ENCODE measurements around the gene NDEL1. TPM values are rescaled to one million over a fixed set of nuclear protein-coding genes. Genes with fewer than 3 reads are reported as not detected.

The NDEL1 gene
- total and polyA plus RNA-seq, 9 of the 15 experiments (the other 6 are each of a cell fraction or from before 2014, with no cell fraction given): 0.86 to 30.5 (median 22.7) TPM

DNA sequence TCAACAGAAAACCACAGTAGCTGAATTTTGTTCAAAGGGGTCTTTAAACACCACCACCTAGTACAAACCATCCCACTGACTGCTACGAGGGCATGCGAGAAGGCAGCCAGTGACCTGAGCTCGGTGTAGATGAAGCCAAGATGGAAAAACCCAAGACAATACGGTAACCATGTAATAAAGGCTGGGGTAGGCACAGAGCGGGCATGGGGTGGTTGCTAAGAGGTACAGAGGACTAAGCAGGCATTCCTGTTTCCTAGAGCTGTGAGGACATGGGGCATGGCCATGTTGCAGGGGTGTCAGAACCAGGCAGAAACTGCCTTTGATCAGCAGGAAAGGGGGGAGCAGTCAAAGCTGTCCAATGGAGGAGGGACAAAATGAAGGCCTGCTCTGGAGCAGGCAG, 52.1 kb downstream of the NDEL1 start:
- BruUV-seq (replicated peaks): no TSS peak
- no peaks in the 10 kb centered on the region for H3K9me1 ChIP-seq (ENCODE audit: control insufficient read depth, insufficient read depth, low read length)
- no peaks in the 10 kb centered on the region for H3K79me2 ChIP-seq (ENCODE audit: control insufficient read depth, insufficient read depth, low read length)
- 97% methylated on average over 4 of the region's 5 CpGs for WGBS (ENCODE audit: insufficient coverage, low coverage, missing lambda C conversion rate)
- POLR2A ChIA-PET: interaction anchor here (1.5 kb wide), 1 partner anchor 13 kb away, joined by 4 read pairs; no protein-coding TSS in a partner anchor
- H3K4me2 ChIP-seq (ENCODE audit: insufficient read depth, low read length): no peak overlapping the region
- CTCF ChIA-PET (ENCODE audit: low intra/inter-chr PET ratio): no interaction called here
- no peak overlapping the region for H2AFZ ChIP-seq (ENCODE audit: low read depth, low read length)
- H3K9ac ChIP-seq (ENCODE audit: insufficient read depth in 1 of 2, low read depth in 2 of 2, low read length in 2 of 2): no peak overlapping the region
- FAIRE-seq (no peak), DNase-seq (ENCODE audit: extremely low read depth in 1 of 4, low spot score in 3 of 4) (no peak), ATAC-seq (no peak)
- H3K4me1 ChIP-seq (replicated peaks in 1 of 2; ENCODE audit: control insufficient read depth in 2 of 2, insufficient read depth in 2 of 2, low read length in 2 of 2): no peaks in the 10 kb centered on the region; a peak in 1 of 5 replicates
- in situ Hi-C loops (cut with MboI) (no loop called here), intact Hi-C loops (cut with micrococcal nuclease) (no loop called here)
- peaks cover 93% of the 10 kb centered on the region for H3K36me3 ChIP-seq (ENCODE audit: control insufficient read depth, insufficient read depth, low read length)
- no peak overlapping the region for H3K4me3 ChIP-seq
- H3K27ac ChIP-seq (ENCODE audit: extremely low read depth, low read depth, low read length): no peak overlapping the region
- no peaks in the 10 kb centered on the region for H3K27me3 ChIP-seq (ENCODE audit: control insufficient read depth in 2 of 2, insufficient read depth in 2 of 2, low read length in 2 of 2)
- no peaks in the 10 kb centered on the region for H4K20me1 ChIP-seq (replicated peaks; ENCODE audit: control insufficient read depth, insufficient read depth, low read length)
- peaks cover 9% of the 10 kb centered on the region for H3K9me3 ChIP-seq (replicated peaks; ENCODE audit: control insufficient read depth, insufficient read depth, low read depth, low read length)
- no peak for TF ChIP-seq E2F8 (IDR thresholded peaks at IDR 0.05; ENCODE audit: low read depth, partially characterized antibody)
- TF ChIP-seq, protein P1, sequence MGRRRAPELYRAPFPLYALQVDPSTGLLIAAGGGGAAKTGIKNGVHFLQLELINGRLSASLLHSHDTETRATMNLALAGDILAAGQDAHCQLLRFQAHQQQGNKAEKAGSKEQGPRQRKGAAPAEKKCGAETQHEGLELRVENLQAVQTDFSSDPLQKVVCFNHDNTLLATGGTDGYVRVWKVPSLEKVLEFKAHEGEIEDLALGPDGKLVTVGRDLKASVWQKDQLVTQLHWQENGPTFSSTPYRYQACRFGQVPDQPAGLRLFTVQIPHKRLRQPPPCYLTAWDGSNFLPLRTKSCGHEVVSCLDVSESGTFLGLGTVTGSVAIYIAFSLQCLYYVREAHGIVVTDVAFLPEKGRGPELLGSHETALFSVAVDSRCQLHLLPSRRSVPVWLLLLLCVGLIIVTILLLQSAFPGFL (CRISPR knock-in tag; IDR thresholded peaks at IDR 0.05): no peak
- TF ChIP-seq, protein P2, sequence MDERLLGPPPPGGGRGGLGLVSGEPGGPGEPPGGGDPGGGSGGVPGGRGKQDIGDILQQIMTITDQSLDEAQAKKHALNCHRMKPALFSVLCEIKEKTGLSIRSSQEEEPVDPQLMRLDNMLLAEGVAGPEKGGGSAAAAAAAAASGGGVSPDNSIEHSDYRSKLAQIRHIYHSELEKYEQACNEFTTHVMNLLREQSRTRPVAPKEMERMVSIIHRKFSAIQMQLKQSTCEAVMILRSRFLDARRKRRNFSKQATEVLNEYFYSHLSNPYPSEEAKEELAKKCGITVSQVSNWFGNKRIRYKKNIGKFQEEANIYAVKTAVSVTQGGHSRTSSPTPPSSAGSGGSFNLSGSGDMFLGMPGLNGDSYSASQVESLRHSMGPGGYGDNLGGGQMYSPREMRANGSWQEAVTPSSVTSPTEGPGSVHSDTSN (CRISPR knock-in tag; IDR thresholded peaks at IDR 0.05; ENCODE audit: low read depth): no peak
- TF ChIP-seq, protein P2 (tag; conservative IDR thresholded peaks at IDR 0.05; ENCODE audit: low read depth): no peak
- TF ChIP-seq RB1 (IDR thresholded peaks at IDR 0.05; ENCODE audit: low read depth): no peak
- no peak for TF ChIP-seq ZNF830 (CRISPR knock-in tag; IDR thresholded peaks at IDR 0.05)
- TF ChIP-seq, protein P3, sequence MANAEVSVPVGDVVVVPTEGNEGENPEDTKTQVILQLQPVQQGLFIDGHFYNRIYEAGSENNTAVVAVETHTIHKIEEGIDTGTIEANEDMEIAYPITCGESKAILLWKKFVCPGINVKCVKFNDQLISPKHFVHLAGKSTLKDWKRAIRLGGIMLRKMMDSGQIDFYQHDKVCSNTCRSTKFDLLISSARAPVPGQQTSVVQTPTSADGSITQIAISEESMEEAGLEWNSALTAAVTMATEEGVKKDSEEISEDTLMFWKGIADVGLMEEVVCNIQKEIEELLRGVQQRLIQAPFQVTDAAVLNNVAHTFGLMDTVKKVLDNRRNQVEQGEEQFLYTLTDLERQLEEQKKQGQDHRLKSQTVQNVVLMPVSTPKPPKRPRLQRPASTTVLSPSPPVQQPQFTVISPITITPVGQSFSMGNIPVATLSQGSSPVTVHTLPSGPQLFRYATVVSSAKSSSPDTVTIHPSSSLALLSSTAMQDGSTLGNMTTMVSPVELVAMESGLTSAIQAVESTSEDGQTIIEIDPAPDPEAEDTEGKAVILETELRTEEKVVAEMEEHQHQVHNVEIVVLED (CRISPR knock-in tag; IDR thresholded peaks at IDR 0.05): no peak
- TF ChIP-seq HDAC2 (IDR thresholded peaks at IDR 0.05): no peak
- TF ChIP-seq, protein P4, sequence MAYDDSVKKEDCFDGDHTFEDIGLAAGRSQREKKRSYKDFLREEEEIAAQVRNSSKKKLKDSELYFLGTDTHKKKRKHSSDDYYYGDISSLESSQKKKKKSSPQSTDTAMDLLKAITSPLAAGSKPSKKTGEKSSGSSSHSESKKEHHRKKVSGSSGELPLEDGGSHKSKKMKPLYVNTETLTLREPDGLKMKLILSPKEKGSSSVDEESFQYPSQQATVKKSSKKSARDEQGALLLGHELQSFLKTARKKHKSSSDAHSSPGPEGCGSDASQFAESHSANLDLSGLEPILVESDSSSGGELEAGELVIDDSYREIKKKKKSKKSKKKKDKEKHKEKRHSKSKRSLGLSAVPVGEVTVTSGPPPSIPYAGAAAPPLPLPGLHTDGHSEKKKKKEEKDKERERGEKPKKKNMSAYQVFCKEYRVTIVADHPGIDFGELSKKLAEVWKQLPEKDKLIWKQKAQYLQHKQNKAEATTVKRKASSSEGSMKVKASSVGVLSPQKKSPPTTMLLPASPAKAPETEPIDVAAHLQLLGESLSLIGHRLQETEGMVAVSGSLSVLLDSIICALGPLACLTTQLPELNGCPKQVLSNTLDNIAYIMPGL (CRISPR knock-in tag; IDR thresholded peaks at IDR 0.05): no peak
- TF ChIP-seq ZC3H11A (IDR thresholded peaks at IDR 0.05; ENCODE audit: low read depth, low read length): no peak
- no peak for TF ChIP-seq ARHGAP35 (IDR thresholded peaks at IDR 0.05; ENCODE audit: partially characterized antibody)
- TF ChIP-seq DNMT1 (IDR thresholded peaks at IDR 0.05): no peak
- no peak for TF ChIP-seq JUN (IDR thresholded peaks at IDR 0.05; ENCODE audit: borderline replicate concordance, low read depth, low read length)
- no peak for TF ChIP-seq JUN (CRISPR knock-in tag; IDR thresholded peaks at IDR 0.05; ENCODE audit: borderline replicate concordance)

Measured in K562 (cell line).